HG02885 (cell line): ENCODE measurements around the gene AKAP11.

Experiments used
- ATAC-seq: cut with Tn5 transposase; IDR thresholded peaks from one replicate; pipeline ENCODE4 v1.9.1; 2021; ENCODE audit warnings: mild to moderate bottlenecking; ENCODE audit not compliant: unreplicated experiment, poor library complexity

AKAP11 gene

DNA sequence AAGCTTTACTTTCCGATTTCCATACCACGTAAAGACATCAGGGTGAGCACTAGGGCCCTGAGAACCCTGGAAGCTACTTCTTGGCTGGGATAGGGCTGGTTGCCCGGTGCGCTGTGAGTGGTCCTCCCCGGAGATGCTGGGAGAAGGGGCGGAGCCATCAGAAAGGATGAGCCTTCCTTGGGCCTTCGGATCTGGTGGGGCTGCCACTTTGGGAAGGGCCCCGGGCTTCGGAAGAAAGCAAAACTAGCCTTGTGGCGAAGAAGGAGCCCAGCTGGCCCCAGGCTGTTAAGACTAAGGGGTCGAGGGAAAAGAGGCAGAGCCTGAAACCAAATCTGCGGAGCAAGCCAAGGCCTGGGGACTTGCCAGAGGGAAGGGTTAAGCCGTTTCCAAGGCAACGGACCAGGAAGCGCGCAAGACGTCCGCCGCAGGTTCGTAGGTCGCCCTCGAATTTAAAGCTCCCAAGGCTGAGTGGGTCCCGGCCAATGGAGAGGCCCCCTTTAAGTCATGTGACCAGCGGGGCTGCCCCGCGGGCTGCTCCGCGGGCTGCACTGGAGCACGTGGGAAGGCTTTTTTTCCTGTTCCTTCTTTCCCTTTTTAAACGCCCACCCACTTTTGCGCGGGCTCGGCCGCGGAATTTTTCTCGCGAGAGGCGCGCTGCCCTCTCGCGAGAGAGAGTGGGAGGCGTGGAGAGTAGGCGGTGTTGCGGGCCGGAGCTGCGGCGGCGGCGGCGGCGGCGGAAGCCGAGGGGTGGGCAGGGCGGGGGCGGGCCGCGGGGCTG is 426 bp upstream of the AKAP11 start:
- ATAC-seq = peak; percentile 82

DNA sequence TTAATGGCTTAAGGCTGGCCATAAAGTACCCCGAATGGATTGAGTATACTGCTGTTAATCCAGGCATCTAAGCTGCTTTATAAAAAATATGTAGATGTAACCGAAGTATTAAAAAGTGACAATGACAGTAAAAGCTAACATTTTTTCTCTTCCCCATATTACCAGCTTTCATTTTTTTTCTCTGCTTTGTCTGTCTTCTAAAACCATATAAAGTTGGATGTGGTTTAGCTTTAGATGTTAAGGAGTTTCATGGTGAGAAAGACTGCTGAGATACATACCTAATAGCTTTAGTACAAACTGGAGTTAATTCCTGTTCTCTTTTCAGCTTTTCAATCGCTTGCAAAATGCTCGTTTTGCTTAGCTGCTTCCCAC is 838 bp downstream of the AKAP11 start:
- ATAC-seq = no peak

DNA sequence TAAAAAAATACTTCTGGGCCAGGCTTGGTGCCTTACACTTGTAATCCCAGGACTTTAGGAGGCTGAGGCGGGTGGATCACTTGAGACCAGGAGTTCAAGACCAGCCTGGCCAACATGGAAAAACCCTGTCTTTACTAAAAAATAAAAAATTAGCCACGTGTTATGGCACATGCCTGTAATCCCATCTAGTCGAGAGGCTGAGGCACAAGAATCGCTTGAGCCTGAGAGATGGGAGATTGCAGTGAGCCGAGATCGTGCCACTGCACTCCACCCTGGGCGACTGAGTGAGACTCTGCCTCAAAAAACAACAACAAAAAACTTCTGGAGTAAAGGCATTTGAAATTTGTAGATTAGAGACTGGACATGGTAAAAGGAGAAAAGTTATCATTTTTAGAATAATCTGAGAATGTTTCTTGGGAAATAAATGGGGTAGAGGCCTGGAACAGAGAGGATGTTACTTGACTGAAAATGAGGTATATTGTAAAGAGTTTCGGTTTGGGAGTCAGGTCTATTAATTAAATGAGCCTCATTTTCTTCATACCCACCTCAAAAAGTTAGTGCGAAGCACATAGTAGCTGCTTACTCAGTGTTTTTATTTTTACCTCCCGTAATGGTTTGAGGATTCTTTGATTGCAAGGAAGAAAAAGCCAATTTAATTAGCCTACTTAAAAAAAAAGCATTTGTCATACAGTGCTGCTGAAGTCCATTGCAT is 2.6 kb downstream of the AKAP11 start:
- no peak for ATAC-seq

DNA sequence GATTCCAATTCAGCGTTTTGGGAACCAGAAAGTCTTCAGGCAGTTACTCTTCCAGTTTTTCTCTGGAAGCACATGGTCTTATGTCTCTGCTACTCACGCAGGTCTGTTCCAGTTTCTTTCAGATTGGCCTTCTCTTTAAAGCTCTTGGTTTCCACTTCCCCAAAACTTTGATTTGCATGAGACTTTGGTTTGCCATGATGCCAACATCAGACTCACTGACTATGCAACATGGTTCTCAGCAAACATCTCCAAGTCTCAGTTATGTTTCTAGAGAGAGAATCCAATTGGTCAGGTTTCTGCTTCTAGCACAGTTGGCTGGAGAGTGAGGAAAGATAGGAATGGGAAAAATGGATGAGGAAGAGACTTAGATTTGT is 3.1 kb downstream of the AKAP11 start:
- peak; percentile 25 for ATAC-seq

DNA sequence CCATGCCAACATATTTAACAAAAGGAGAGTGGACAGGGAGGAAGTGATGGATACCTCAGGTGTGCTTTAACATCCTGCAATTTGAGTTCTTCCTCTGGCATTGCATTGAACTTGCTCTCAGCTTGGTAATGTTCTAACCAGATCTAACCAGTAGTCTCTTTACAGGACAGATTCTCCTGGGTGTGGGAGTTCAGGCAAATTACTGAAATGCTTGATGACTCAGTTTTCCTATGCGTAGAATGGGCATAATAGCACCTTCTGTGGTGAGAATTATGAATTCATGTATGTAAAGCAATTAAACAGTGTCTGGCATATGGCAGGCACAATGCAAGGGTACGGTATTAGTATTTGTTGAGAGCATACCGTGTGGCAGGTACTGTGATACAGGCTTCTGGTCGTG is 3.6 kb downstream of the AKAP11 start:
- no peak for ATAC-seq

DNA sequence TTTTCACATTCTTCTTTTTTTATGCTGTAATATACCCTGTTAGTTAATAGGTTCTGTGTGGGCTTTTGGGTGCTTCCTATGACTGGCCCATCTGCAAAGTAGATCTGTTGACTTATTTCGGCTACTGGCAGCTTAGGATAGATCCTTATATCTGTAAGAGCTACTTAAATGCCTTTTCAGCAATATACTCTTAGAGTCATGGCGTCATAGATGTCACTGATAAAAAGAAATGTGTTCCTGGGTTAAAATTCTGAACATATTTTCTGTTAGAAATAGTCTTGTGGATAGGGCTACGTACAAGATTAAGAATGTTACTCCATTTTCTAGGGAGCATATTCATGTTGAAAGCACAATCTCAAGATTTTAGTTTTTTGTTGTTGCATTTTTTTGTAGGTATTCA is 4.7 kb downstream of the AKAP11 start:
- ATAC-seq = no peak

DNA sequence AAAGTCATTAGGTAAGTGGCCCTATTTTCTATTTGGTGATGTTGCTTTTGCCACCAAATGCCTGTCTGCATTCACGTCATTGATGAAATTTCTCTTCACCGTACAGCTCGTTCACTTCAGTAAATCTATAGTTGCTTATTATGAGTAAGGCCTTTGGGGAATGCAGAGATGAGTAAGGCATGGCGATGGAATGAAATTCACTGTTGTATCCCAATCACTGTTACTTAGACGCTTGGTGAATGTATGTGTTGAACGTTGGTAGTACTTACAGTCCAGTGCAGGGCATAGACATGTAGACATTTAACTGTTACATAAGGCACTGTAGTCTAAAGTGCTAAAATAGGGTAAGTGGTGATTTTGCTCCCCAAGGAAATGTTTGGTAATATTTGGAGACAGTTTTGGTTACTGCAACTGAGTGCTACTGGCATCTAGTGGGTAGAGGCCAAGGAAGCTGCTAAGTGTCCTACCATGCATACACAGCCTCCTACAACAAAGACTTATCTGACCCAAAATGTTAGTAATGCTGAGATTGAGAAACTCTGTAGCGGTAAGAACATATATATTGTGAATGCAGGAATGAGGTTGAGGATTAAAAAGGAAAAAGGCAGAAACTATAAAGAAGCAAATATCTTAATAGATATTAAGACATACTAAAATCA is 5.8 kb downstream of the AKAP11 start:
- no peak for ATAC-seq

DNA sequence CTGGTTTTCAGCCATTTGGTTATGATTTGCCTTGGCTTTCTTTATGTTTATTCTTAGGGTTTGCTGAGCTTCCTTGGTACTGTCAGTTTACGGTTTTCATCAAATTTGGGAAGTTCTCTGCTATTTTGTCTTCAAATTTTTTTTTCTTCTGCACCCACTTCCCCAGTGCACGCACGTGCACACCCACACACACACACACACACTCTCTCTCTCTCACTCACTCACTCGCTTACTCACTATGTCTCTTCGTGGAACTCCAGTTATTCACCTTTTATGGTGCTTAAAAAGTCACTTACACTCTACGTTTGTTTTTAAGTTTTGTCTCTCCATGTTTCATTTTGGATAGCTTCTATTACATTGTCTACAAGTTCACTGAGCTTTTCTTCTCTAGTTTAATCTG is 7.1 kb downstream of the AKAP11 start:
- no peak for ATAC-seq

DNA sequence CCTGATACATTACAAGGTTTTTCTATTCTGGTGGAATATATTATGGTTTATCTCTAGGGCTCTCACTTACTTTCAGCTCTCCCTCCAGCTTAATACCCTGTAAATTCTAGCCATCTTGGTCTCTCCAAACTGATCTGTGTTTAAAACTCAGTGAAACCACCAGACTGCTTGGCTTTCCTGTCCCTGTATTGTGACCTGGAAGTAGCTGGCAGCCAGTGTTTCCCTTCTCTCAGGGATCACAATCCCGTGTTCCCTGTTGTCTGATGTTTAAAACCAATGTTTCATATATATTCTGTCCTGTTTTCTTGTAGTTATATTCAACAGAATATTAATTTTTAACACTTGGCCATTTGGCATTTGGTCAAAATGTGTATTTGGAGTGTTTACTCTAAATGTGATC is 8.0 kb downstream of the AKAP11 start:
- ATAC-seq = no peak

DNA sequence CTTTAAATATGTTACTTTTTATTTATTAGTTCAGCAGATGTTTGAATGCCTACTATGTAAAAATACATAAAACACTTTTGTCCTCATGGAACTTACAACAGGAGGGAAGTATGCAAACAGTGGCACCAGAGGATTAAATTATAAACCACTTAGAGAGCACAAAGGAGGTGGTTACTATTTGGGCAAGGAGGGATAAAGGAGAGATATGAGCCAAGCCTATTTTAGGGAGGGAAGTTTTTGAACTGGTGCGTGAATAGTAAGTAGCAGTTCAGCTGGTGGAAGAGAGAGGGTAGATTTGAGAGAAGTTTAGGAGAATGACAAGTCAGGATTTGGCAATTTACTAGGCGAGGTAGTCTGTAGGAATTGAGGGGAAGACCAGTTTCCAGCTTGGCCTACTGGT is 8.6 kb downstream of the AKAP11 start:
- ATAC-seq = no peak

DNA sequence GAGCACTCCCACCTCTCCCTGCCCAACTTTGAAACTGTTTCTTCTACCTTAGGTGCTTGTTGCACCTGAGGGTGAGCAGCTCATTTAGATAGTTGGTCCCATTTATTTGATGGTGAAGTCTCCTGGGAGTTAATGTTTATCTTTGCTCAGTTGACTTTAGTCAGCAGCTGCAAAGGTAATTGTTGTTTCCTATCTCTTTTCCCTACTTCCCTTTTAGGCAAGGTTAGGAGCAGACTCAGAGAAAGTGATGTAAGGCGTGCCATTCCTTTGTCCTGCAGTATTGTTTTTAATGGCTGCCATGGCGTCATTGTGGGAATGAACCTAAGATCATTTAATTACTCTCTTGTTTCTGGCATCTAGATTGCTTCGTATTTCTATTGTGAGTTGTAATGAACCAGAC is 11.6 kb downstream of the AKAP11 start:
- ATAC-seq = no peak

DNA sequence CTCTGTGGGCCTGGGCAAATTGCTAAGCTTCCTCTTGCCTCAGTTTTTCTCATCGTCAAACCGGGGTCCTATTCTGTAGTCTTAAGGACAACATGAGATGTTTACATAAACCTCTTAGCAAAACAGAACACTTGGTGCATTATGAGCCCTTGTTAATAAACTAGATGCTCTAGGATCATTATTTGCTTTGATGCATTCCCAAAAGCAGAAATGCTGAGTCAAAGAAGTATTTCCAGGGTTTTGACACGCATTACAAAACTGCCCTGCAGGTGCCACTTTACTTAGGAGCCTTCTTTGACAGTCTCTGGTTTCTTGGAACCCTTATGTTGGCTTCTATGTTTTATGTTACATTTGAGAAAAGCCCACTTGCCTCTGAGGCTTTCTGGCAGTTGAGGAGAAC is 12.1 kb downstream of the AKAP11 start:
- no peak for ATAC-seq

DNA sequence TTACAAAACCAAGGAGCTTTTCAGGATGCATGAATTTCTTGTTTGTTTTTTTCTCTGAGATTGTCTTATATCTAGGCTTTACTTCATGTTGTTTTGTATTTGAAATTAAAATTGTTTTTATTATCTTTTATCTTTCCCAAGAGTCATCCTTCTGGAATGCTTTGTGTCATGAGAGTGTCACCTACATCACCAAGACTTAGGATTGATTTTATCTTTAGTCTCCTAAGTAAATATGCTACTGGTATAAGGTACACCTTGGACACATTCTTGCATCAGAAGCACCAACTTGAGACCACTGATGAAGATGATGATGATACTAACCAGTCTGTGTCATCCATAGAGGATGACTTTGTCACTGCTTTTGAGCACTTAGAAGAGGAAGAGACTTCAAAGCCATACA is 26.4 kb downstream of the AKAP11 start:
- no peak for ATAC-seq

DNA sequence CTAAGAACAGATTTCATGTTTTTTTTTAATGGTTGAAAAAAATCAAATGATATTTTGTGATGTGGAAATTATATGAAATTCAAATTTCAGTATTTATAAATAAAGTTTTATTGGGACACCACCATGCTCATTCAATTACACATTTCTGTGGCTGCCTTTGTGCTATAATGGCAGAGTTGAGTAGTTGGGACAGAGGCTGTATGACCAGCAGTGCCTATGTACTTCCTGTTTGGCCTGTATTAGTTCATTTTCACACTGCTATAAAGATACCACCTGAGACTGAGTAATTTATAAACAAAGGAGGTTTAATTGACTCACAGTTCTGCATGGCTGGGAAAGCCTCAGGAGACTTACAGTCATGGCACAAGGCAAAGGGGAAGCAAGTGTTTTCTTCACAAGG is 33.6 kb downstream of the AKAP11 start:
- ATAC-seq = no peak

DNA sequence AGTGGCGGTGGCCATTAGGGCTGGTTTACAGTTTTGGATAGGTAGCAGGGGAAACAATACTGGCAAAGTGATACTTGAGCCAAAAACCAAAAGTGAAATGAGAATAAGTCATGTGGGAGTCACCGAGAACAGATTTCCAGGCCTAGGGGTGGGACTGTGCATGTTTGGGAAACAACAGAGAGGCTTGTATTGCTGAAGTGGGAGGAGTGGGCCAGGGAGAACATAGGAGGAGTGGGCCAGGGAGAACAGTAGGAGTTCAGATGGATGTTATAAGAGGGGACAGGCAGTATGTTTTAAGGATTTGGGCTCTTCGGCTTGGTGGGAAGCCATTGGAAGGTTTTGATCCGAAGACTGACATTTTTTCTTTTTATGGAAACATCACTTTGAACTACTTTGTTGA is 35.5 kb downstream of the AKAP11 start:
- no peak for ATAC-seq

DNA sequence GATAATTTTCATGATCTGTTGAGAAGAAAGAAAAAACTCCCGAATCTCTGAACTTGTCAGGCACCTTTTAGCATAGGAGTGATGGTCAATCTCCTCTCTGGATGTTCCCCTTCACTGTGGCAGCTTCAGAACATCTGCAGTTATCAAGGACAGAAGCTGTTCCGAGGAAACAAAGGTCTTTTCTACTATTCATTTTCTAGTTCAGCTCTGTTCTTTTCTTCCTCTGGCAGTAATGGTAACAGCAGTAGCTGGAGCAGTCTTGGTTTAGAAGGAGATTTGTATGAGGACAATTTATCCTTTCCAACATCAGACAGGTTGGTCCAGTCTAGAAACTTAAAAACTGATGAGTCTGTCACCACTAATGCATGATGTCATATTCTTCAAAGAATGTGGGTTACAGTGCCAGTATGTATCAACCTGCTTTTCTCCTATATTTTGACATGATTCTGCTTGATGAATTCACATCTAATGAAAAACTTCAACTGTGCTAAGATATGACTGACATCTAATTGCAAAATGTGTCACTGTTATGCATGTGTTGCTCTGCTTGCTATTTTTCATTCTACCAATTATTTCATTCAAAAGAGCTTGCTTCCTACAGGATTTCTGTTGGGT is 41.0 kb downstream of the AKAP11 start:
- ATAC-seq = no peak

DNA sequence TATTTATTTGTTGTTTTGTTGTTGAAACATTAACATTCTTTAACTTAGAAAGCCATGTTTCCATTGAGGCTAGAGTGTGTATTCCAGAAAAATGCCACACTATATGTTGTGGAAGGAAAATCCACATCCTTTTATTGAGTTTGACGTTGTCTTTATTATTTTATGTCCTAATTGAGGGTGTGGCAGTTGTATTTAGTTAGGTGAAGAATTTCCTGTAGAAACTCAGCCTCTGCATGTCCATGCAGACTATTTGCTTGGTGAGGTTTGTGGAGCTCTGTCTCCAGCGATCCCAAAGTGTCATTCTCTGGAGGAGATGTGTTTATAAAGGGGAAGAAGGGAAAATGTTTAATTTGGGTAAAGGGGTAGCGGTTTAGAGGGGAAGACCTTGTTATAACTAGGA is 46.6 kb downstream of the AKAP11 start:
- no peak for ATAC-seq

DNA sequence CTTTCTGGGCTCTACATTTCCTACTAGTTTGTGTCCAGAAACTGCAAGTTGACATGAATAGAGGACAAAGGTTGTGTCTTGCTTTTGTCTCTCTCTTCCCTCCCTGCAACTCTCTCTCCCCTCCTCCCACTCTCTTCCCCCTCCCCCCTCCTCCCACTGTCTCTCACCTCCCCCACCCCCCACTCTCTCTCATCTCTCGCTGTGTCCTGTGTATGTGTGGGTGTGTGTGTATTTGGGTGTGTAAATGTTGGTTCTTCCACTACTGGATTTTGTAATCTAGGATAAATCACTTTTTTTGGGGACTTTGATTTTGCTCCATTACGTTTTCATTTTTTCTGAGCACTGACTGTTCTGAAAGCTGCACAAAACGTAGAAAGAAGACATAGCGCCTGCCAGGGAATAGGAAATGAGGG is 48.4 kb downstream of the AKAP11 start:
- ATAC-seq = no peak

DNA sequence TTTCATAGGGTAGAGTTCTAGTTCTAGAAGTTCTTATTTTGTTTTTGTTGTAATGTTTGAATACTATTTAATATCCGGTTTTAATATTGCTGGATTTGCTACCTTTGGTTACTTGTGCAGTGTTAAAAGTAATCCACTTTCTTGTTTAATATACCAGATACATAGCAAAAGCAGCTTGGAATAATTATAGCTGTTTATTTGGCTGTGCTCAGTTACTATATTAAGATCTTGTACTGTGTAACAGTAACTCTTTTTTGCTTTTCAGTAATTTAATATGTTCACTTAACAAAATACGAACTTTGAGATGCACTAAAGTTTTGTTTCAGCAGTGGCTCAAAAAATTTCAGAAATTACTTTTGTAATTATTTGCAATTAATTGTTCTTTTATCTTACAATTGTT is 50.9 kb downstream of the AKAP11 start:
- no peak for ATAC-seq

DNA sequence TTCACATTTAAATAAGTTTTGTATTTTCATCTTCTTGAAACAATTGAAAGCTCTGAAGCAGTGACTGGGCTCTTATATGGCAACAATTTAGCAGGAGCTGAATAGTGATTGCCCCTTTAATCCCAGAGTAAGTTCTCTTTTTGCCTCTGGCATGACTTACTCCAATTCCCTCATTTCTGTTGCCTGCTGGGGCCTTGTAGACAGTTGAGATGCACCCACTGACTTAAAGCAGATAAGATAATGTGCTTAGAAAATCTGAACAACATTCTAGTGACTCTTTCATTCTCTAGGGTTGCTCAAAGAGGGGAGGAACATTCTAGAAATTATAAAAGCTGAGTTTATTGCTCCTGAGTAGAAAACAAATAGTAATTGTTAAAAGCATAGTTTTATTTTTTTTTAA is 52.8 kb downstream of the AKAP11 start:
- no peak for ATAC-seq

DNA sequence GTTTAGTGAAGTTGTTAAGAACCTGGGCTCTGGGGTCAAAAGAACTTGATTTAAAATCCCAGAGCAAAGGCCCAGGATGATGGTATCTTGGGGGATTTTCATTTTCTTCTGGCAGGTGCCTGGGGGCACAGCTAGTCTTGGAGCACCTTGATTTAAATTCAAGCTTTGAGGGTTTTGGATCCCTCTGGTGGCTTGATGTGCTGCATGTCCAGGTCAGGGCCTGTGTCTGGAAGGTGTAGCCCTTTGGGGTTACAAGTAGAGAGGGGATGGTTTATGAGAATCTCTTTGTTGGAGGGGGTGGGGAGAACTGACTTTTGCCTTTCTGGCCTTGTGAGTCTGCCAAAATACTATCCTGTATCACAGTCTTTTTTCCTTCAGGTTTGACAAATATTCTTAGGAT is 55.8 kb downstream of the AKAP11 start:
- no peak for ATAC-seq
